NCI-H82 (cell line): ENCODE measurements around the gene PLEKHA7.

ENCODE experiments used
- DNase-seq: peaks from one replicate; lab custom pipeline; 2025; lab: John Stamatoyannopoulos, UW

Gene PLEKHA7

GRCh38 chr11:16805938-16806337, 208.3 kb downstream of the PLEKHA7 start:
- DNase-seq, result no peak

- DNase-seq, result no peak
Measured at GRCh38 chr11:16804104-16804947, 209.9 kb downstream of the PLEKHA7 start.

GRCh38 chr11:16801288-16801980, 212.8 kb downstream of the PLEKHA7 start:
- DNase-seq, result no peak

GRCh38 chr11:16800382-16800781, 213.8 kb downstream of the PLEKHA7 start:
- no peak for DNase-seq

- no peak for DNase-seq
Measured at GRCh38 chr11:16799890-16800289, 214.3 kb downstream of the PLEKHA7 start.

GRCh38 chr11:16799221-16799620, 215.0 kb downstream of the PLEKHA7 start:
- no peak for DNase-seq

- DNase-seq, result no peak
Measured at GRCh38 chr11:16797776-16798175, 216.4 kb downstream of the PLEKHA7 start.

- no peak for DNase-seq
Measured at GRCh38 chr11:16796311-16796710, 217.9 kb downstream of the PLEKHA7 start.

GRCh38 chr11:16795146-16795545, 219.1 kb downstream of the PLEKHA7 start:
- no peak for DNase-seq

GRCh38 chr11:16794047-16794818, 220.0 kb downstream of the PLEKHA7 start:
- DNase-seq, result no peak

- DNase-seq, result no peak
Measured at GRCh38 chr11:16793511-16793910, 220.7 kb downstream of the PLEKHA7 start.

GRCh38 chr11:16793009-16793408, 221.2 kb downstream of the PLEKHA7 start:
- no peak for DNase-seq

- DNase-seq, result no peak
Measured at GRCh38 chr11:16792426-16792825, 221.8 kb downstream of the PLEKHA7 start.

GRCh38 chr11:16791191-16791961, 222.8 kb downstream of the PLEKHA7 start:
- no peak for DNase-seq

- DNase-seq, result no peak
Measured at GRCh38 chr11:16790486-16791190, 223.6 kb downstream of the PLEKHA7 start.

GRCh38 chr11:16789560-16790485, 224.4 kb downstream of the PLEKHA7 start:
- no peak for DNase-seq

- no peak for DNase-seq
Measured at GRCh38 chr11:16789063-16789420, 225.2 kb downstream of the PLEKHA7 start.

- peak; percentile 69 for DNase-seq
Measured at GRCh38 chr11:16788141-16789062, 225.8 kb downstream of the PLEKHA7 start.
